Measurements from ENCODE around the gene KSR1. TPM values are rescaled to one million over a fixed set of nuclear protein-coding genes. Genes with fewer than 3 reads are reported as not detected.

The KSR1 gene
- total RNA-seq, 1 experiment from 2014 or later: 41.7 TPM

DNA sequence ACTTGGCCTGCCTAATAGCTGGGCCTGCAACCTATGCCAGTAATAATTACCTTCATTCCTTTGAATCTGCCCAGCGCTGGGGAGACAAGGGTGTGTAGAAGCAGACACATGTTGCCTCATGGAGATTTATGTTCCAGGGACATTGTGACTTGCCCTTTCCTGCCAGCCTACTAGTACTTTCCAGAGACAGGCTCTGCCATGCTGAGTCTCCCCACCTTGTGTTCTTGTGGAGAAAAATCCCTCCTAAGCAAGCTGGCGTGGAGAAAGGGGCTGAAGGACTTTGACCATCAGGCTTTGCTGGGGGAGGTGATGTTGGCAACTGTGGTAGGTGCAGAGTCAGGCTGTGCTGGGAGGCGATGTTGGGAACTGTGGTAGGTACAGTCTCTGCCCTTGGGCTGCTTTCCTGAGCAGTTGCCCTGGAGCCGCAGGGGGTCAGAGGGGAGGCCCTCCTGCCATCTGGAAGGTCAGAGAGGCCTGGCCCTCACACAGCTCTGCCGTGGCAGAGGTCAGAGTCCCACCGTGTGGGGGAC, 4.0 kb downstream of the KSR1 start:
- Histone ChIP-seq H3K9me3 (ENCODE audit: low read depth, low read length, poor library complexity, severe bottlenecking) (no peaks in the 10 kb centered on the region), H3K27me3 (replicated peaks; ENCODE audit: insufficient read depth, low read depth, low read length, poor library complexity) (no peaks in the 10 kb centered on the region), H3K36me3 (ENCODE audit: insufficient read depth, low read length, poor library complexity, severe bottlenecking) (no peaks in the 10 kb centered on the region), H3K4me3 (ENCODE audit: low read depth, low read length, poor library complexity, severe bottlenecking) (no peak overlapping the region), H3K27ac (ENCODE audit: low read depth, low read length, poor library complexity, severe bottlenecking) (no peak overlapping the region), H3K4me1 (ENCODE audit: insufficient read depth, low read length, poor library complexity, severe bottlenecking) (peaks cover 19% of the 10 kb centered on the region)
- DNase-seq (ENCODE audit: low spot score): no peak
- intact Hi-C loops (cut with micrococcal nuclease; ENCODE audit: unreplicated experiment): no loop called here
- TF ChIP-seq EZH2 (IDR thresholded peaks at IDR 0.05; ENCODE audit: borderline replicate concordance, low read depth, low read length, poor library complexity, severe bottlenecking): no peak
- TF ChIP-seq, protein P1, sequence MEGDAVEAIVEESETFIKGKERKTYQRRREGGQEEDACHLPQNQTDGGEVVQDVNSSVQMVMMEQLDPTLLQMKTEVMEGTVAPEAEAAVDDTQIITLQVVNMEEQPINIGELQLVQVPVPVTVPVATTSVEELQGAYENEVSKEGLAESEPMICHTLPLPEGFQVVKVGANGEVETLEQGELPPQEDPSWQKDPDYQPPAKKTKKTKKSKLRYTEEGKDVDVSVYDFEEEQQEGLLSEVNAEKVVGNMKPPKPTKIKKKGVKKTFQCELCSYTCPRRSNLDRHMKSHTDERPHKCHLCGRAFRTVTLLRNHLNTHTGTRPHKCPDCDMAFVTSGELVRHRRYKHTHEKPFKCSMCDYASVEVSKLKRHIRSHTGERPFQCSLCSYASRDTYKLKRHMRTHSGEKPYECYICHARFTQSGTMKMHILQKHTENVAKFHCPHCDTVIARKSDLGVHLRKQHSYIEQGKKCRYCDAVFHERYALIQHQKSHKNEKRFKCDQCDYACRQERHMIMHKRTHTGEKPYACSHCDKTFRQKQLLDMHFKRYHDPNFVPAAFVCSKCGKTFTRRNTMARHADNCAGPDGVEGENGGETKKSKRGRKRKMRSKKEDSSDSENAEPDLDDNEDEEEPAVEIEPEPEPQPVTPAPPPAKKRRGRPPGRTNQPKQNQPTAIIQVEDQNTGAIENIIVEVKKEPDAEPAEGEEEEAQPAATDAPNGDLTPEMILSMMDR (conservative IDR thresholded peaks at IDR 0.05; ENCODE audit: low read depth, low read length): no peak
- ChIA-PET CTCF (no interaction called here), POLR2A (ENCODE audit: low non-redundant PET) (no interaction called here)
- no TSS peak for BruUV-seq (replicated peaks)

GRCh38 chr17:27461192-27461859, 5.1 kb downstream of the KSR1 start:
- H3K4me3 ChIP-seq (ENCODE audit: low read depth, low read length, poor library complexity, severe bottlenecking): no peak overlapping the region
- H3K27ac ChIP-seq (ENCODE audit: low read depth, low read length, poor library complexity, severe bottlenecking): no peak overlapping the region
- DNase-seq (ENCODE audit: low spot score): no peak
- BruUV-seq (replicated peaks): no TSS peak
- H3K9me3 ChIP-seq (ENCODE audit: low read depth, low read length, poor library complexity, severe bottlenecking): no peaks in the 10 kb centered on the region
- H3K27me3 ChIP-seq (replicated peaks; ENCODE audit: insufficient read depth, low read depth, low read length, poor library complexity): no peaks in the 10 kb centered on the region
- ChIA-PET CTCF (no interaction called here), POLR2A (ENCODE audit: low non-redundant PET) (no interaction called here)
- H3K36me3 ChIP-seq (ENCODE audit: insufficient read depth, low read length, poor library complexity, severe bottlenecking): no peaks in the 10 kb centered on the region
- no peak for TF ChIP-seq EZH2 (IDR thresholded peaks at IDR 0.05; ENCODE audit: borderline replicate concordance, low read depth, low read length, poor library complexity, severe bottlenecking)
- TF ChIP-seq, protein P1 (conservative IDR thresholded peaks at IDR 0.05; ENCODE audit: low read depth, low read length): no peak
- intact Hi-C loops (cut with micrococcal nuclease; ENCODE audit: unreplicated experiment): no loop called here
- peaks cover 22% of the 10 kb centered on the region for H3K4me1 ChIP-seq (ENCODE audit: insufficient read depth, low read length, poor library complexity, severe bottlenecking)

GRCh38 chr17:27462149-27462548, 5.9 kb downstream of the KSR1 start:
- ChIA-PET CTCF (no interaction called here), POLR2A (ENCODE audit: low non-redundant PET) (no interaction called here)
- no peaks in the 10 kb centered on the region for H3K36me3 ChIP-seq (ENCODE audit: insufficient read depth, low read length, poor library complexity, severe bottlenecking)
- no peak for TF ChIP-seq EZH2 (IDR thresholded peaks at IDR 0.05; ENCODE audit: borderline replicate concordance, low read depth, low read length, poor library complexity, severe bottlenecking)
- TF ChIP-seq, protein P1 (conservative IDR thresholded peaks at IDR 0.05; ENCODE audit: low read depth, low read length): no peak
- DNase-seq (ENCODE audit: low spot score): no peak
- no TSS peak for BruUV-seq (replicated peaks)
- intact Hi-C loops (cut with micrococcal nuclease; ENCODE audit: unreplicated experiment): no loop called here
- H3K4me1 ChIP-seq (ENCODE audit: insufficient read depth, low read length, poor library complexity, severe bottlenecking): peaks cover 30% of the 10 kb centered on the region
- no peak overlapping the region for H3K27ac ChIP-seq (ENCODE audit: low read depth, low read length, poor library complexity, severe bottlenecking)
- no peaks in the 10 kb centered on the region for H3K9me3 ChIP-seq (ENCODE audit: low read depth, low read length, poor library complexity, severe bottlenecking)
- H3K27me3 ChIP-seq (replicated peaks; ENCODE audit: insufficient read depth, low read depth, low read length, poor library complexity): no peaks in the 10 kb centered on the region
- no peak overlapping the region for H3K4me3 ChIP-seq (ENCODE audit: low read depth, low read length, poor library complexity, severe bottlenecking)
